Right hindlimb (tissue), 1 donor: Measurements from ENCODE around the gene CLIP1.
"Not testable (repeated sequence)": the region's sequence is repeated elsewhere in the genome, so short reads cannot be mapped to it uniquely, and the experiment has no call there.

Source experiments
- DNase-seq: peaks from one replicate; pipeline ENCODE4 v3.0.0-alpha.2; 2018

The CLIP1 gene

DNA sequence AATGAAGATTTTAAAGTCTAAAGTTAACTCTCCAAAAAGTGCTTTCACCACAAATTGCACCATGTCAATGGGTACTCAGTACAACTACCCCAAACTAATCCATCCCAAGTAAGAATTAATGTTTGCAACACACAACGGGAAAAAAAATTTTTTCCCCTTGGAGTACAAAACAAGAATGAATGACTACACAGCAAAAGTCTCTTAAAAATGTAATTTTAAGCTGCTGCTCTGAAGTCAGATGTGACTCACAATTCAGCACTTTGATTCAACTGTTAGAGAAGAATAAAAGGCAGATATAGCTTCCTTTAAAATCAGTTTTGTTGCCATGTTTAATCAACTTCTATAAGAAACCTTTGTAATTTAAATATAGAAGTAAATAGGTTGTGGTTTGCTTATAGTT lies 113.7 kb downstream of the CLIP1 start:
- DNase-seq = no peak

DNA sequence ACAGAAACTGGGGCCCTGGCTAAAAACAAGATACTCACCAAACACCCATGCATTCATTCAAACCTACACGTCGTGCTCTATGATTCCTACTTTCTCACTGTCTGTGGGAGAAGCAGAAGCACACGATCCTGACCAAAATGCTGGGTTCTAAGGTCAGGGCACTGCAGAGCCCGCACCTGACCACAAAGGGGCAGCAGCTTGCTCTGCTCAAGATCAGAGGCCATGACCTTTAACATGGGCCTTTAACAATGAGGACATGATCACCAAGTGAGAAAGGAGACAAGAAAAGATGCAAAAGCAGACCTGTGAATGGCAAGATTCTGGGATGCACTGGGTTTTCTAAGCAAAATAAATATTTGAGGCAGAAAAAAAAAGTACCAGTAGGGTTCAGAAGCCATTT lies 116.1 kb downstream of the CLIP1 start:
- no peak for DNase-seq

DNA sequence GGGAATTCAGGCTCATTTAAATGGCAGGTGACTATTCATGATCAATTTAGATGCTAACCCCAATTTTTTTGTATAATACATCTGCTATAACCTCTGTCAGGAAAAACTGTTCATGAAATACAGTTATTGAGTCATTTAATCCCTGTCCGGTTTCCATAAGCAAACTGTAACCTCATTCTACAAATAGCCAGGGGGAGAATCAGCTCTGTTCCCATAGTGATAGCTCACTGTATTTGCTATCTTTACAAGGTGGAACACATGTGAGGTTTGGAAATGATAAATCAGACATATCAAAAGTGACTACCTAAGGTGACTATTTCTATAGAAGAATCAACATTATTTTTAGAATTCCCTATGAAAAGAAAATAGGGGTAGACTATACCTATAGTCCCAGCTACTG lies 117.5 kb downstream of the CLIP1 start:
- no peak for DNase-seq

DNA sequence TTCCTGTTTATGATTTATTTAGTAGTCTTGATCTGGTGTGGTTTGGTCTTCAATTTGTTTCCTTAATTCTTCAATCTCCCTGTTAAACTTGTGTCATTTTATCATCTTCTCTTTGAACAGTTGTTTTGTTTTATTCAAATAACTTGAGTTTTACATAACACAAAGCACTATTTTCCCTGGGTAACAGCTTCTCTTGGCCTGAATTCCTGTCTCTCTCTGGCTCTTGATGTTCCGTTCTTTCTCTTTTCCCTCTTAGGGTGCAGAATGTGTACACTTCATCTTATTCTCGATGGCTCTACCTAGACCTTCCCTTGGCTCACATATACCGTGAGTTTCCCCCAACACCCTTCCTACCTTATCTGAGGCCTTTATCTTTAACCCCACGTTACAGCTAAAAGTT lies 119.4 kb downstream of the CLIP1 start:
- DNase-seq = no peak

DNA sequence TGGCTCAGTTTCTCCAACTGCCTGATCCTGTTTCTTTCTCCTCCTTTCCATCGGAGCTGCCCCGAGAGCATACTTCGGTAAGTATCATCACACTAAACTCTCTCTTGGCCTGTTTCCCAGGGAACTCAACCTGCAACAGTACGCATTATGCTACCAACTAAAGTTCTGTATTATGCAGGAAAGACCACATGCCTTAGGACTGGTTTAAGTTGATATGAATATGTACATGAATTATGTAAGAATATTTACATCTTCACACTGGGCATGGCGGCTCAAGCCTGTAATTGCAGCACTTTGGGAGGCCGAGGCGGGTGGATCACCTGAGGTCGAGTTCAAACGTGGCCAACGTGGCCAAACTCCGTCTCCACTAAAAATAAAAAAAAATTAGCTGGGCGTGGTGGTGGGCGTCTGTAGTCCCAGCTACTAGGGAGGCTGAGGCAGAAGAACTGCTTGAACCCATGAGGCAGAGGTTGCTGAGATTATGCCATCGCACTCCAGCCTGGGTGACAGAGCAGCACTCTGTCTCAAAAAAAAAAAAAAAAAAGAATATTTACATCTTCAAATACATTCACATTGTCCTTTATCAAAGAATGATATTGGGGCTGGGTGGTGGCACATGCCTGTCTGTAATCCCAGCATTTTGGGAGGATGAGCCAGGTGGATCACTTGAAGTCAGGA lies 124.3 kb downstream of the CLIP1 start:
- no peak for DNase-seq

DNA sequence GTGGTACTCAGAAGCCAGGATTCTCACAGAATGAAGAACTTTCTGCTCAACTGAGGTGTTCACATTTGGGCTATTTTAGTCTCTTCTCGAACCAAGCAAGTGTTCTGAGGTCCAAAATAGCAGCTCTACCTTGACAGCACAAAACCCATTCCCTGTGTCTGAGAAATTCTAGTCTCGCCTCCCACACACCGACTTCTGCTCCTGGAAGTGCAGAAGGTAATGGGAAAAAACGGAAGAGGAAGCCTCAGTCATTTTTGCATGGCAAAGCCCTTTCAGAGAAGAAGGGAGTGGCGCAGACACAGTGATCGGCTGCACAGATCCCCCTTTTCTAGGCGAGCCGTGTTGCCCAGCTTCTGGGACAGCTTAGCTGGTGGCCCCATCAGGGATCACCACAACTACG lies 125.0 kb downstream of the CLIP1 start:
- no peak for DNase-seq

DNA sequence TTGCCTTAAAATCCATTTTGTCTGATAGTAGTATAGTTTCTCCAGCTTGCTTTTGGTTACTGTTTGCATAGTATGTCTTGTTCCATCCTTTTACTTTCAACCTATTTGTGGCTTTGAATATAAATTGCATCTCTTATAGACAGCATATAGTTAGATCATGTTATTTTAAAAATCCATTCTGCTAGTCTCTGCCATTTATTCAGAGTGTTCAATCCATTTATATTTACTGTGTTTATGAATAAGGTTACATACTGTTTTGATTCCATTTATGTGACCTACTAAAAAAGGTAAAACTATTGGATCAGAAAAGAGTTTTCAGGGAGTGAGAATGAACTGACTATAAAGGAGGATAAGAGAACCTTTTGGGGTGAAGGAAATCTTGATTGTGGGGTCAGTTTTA lies 126.6 kb downstream of the CLIP1 start:
- DNase-seq = no peak

DNA sequence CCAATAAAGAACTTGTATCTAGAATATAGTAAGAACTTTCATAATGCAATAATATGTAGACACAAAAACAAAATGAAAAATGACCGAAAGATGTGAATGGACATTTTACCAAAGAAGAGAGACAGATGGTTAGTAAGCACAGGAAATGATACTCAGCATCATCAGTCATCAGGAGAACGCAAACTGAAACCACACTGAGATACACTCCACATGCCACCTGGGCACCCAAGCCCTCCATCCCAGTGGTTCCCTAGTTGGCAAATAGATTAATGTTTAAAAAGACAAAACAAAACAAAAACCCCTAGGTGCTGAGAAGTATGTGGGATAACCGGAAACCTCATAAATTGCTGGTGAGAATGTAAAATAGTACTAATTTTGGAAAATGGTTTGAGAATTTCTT lies 129.4 kb downstream of the CLIP1 start:
- no peak for DNase-seq

DNA sequence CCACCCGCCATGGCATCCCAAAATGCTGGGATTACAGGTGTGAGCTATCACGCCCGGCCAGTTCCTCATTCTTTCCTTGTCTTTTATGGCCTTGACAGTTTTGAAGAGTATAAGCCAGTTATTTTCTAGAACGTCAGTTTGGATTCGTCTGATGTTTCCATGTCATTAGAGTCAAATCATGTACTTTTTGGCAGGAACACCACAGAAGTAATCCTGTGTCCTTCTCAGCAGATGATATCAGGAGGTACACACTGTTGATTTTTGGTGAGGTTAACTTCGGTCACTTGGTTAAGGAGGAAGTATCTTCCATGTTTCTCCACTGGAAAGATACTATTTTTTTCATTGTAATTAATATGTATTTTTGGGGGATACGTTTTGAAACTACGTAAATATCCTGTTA lies 131.0 kb downstream of the CLIP1 start:
- DNase-seq = no peak

DNA sequence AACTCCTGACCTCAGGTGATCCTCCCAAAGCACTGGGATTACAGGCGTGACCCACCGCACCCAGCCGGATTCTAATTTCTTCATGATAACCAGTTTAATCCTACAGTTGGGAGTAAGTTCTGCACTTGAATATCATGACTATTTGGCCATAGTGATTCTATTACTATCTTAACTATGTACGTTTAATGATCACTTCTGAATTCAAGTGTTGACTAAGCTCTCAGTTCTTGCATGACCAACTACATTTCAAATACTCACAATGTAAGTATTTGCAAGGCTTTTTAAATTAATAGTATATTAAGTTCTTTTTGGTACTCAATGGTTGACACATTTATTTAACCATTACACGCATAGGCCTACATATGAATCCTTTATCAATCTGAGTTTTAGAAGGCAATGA lies 138.8 kb downstream of the CLIP1 start:
- no peak for DNase-seq

DNA sequence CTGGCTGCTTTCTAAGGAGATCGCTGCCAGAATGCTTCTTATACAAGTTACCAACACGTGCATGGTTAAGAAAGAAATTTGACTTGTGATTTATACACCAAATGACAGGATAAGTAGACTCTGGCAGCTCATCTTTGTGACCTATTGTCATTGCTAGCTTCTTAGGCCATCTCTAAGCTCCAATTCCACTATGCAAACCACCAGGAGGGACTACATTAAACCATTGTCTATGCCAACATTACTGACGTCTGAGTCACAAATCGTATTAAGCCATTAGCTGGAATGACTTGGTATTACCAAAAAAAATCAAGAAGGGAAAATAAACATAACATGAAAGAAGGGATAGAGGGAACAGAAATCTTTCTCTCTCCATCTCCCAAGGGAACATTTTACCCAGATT lies 140.4 kb downstream of the CLIP1 start:
- no peak for DNase-seq

DNA sequence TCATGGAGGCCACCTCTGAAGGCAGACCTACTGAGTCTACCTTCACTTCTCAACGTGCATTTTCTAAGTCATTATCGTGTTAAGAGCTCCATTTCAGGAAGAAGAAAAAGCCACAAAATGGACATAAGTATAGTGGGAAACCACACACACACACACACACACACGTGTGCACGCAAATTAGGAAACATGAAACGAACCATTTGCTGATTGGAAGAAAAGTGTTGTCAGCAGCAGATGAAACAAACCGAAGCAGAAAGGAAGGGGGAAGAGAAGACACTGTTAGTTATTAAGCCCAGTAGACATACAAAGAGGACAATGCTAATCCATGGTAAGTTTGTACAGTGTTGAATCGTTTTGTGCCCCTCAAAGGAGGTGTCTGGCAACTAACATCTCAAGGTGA lies 146.2 kb downstream of the CLIP1 start:
- DNase-seq = no peak

DNA sequence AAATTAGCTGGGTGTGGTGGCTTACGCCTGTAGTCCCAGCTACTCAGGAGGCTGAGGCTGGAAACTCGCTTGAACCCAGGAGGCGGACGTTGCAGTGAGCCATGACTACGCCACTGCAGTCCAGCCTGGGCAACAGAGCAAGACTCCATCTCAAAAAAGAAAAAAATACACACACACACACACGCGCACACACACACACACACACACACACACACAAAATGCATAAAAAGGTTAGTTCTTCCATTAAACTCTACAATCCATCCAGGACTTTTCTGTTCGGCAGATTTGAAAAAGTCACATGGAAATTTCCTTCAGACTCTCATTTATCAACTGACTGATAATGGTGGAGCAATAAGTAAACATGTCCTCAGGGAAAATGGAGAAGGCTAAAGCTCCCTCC lies 147.0 kb downstream of the CLIP1 start:
- no peak for DNase-seq

DNA sequence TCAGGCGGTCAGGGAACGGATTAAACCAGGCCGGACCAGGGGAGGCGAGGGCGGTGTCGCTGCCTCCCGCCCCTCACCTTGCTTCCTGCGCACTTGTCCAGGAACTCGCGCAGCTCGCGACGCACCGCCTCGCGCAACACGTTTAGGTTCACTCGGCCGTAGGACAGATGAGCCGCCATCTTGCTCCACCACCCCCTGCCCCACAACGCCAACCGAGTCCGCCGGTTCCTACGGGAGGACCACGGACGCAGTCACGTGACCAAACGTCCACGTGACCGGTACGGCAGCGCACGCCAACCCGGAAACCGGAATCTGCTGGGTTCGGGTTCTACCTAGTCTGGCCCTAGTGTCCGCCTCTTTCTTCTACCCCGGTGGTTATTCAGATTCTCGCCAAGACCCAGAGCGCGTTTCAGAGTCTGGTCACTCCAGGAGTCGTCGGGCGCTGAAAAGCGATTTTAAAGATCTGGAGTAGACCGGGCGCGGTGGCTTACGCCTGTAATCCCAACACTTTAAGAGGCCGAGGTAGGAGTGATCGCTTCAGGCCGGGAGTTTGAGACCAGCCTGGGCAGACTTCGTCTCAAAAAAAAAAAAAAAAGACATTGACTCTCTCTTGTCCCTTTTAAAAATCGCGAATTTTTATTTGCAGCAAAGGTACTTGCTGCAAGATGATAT lies 156.1 kb downstream of the CLIP1 start, which contains the start of gene VPS33A:
TSS of gene VPS33A (minus strand) at position 265 of the 672 bp plus-strand sequence. CDS start at position 179, 86 bp downstream.
- peak; percentile 98 for DNase-seq

DNA sequence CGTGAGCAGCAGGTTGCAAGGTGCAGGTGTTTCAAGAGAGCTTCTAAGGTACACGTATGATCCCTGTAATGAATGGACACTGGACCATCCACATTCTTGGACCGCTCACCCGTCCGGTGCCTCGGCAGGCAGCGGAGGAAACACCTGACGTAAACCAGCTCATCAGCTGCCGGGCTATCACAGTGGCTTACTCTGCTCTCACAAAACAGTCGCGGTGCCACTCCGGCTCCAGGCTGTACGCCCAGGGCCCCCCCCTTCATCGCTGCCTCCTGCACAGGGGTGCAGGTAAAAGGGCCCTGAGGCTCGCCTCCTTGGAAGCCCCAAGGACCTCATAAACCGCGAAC lies 156.6 kb downstream of the CLIP1 start:
- no peak for DNase-seq

DNA sequence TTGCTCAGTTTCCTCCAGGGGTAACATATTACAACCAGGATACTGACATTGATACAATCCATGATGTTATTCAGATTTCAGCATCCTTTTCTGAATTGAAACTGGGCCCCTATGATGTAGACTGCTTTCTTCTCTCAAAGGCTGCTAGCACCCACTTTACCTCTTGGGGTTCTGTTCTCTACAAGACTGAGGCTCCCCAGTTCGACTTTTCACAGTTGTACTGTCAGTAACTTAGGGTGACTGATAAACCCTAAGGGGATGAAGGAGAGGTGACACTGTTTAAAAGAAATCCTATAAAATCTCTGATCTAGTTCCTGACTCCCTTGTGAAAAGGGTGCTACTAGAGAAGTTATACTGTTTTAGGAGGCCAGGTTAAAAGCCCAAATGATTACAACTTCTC lies 157.0 kb downstream of the CLIP1 start:
- DNase-seq = no peak

DNA sequence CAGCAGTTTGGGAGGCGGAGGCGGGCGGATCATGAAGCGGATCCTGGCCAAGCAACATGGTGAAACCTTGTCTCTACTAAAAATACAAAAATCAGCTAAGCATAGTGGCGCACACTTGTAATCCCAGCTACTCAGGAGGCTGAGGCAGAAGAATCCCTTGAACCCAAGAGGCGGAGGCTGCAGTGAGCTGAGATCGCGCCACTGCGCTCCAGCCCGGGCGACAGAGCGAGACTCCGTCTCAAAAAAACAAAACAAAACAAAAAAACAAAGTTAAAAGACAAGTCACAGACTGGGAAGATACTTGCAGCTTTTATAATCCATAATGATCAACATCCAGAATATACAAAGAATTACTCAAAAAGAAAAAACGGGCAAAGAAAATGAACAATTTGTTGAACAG lies 161.7 kb downstream of the CLIP1 start:
- DNase-seq = not testable (repeated sequence)

DNA sequence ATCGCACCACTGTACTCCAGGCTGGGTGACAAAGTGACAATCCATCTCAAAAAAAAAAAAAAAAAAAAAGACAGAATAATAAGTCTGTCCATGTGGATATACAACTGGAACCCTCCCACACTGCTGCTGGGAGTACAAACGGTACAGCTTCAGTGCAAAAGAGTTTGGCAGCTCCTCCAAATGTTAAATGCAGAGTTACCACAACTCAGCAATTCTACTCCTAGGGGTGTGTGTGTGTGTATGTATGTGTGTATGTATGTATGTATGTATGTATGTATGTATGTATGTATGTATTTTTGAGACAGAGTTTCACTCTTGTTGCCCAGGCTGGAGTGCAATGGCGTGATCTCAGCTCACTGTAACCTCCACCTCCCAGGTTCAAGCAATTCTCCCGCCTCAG lies 163.5 kb downstream of the CLIP1 start:
- not testable (repeated sequence) for DNase-seq

DNA sequence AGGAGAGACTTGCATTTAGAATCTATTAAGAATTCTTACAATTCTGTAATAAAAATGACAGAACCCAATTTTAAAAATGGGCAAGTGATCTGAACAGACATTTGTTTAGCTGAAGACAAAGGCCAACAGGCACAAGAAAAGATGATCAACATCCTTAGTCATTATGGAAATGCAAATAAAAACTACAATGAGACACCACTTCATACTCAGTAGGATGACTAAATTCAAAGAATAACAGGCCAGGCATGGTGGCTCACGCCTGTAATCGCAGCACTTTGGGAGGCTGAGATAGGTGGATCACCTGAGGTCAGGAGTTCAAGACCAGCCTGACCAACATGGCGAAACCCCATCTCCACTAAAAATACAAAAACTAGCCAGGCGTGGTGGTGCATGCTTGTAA lies 164.0 kb downstream of the CLIP1 start:
- not testable (repeated sequence) for DNase-seq

DNA sequence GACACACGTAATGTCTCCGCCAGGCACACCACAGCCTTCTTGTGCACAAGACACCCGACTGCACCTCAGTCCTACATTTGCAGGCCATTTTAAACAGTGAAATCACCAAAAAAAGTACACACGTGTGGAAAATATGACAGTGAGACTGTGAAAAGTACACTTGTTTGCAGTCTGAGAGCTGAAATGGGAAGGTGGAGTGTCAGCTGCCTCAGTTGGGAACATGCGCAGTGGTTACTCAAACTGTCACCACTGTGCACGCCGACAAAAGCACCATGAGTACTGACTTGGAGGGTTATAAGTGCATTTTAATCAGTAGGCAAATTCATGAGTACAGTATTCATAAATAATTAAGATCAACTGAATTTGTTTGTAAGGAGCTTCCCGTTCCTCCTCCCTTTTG lies 171.9 kb downstream of the CLIP1 start:
- no peak for DNase-seq

DNA sequence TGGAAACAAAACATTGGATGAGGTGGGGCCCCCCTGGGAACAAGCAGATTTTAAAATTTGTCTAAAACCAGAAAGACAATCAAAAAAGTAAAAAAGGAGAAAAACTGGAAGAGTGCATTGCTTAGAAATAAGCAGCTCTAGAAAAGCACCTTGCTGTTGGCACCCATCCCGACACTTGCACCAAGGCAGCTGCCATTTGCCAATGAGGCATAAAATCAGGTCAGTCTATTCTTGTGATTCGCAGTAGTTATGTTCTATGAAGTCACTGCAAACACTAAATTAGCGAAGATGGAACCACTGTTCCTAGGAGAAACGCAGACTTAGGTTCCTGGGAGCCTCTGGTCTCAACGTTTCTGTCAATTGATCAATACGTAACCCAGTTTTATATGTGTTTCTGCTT lies 172.4 kb downstream of the CLIP1 start:
- no peak for DNase-seq

DNA sequence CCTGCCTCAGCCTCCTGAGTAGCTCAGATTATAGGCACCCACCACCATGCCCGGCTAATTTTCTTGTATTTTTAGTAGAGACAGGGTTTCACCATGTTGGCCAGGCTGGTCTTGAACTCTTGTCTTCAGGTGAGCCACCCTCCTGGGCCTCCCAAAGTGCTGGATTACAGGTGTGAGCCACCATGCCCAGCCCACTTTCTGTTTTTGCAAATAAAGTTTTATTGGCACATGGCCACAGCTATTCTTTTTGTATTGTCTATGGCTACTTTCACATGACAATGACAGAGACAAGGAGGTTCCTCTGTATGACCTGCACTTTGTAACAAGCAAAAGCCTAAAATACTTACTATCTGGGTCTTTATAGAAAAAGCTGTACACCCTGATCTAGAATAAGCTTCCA lies 176.9 kb downstream of the CLIP1 start:
- no peak for DNase-seq

DNA sequence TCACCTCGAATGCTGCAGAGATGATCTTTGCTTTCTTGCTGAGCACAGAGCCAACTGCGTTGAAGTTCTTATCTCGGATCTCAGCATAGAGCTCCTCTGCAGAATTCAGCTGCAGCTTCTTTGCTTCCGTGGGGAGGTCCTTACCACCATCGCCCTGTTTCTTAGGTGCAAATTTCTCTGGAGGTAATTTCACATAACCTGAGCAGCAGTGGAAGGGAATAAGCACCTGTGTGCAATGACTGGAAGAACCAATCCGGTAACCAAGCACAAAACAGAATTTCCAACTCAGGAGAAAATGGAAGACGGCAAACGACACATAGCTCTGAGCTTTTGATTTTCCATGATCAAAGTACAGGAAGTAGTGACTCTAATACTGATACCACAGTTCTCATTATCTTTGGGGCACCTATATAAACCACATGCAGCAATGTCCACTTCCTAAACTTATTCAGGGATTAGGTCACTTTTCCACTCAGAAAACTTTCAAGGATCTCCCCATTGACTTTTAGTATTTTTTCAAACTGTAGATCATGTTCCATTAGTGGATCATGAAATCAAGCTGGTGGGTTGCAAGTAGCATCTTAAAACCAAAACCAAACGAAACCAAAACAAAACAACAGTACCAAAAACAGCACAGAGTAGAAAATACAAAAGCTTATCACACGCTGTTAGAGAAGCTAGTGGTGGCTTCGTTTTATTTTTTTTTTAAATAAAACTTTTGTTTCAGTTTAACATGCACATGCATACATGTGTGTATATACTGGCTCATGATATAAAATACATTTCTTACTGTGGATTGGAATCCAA lies 177.7 kb downstream of the CLIP1 start:
- DNase-seq = no peak

DNA sequence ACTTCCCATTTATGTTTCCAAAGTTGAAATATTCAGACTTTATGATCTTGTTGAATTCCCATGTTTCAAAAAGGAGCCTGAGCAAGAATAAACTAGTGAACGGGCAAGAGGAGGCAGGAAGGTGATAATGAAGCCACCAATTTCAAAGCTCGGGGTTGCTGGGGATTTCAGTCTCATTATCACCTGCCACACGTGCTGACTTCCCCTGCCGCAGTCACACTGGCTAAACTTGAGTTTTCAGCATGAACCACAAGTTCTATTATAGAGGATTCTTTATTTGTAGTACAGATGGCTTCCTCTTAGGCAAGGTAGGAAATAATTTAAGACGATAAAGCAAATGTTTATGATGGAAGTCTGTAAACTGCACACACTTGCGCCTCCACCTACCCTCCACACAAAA lies 178.5 kb downstream of the CLIP1 start:
- no peak for DNase-seq
